ENCODE data around the gene FBXO10.

- TF ChIP-seq CTCF (conservative IDR thresholded peaks at IDR 0.05; ENCODE audit: low read length): no peak
- no peak for TF ChIP-seq EZH2phosphoT487 (IDR thresholded peaks at IDR 0.05; ENCODE audit: borderline replicate concordance)
These were observed 4.9 kb downstream of the FBXO10 start for GRCh38 chr9:37571282-37571681.
